Activated B cell treated with CpG ODN at 0.5 μM for 24 hours (primary cell): Measurements from ENCODE around the gene REV3L. TPM values are rescaled to one million over a fixed set of nuclear protein-coding genes. Genes with fewer than 3 reads are reported as not detected.

Source experiments
- ATAC-seq: fragments of 200-7000 bp; cut with Tn5 transposase; one replicate; pipeline ENCODE4 v1.10.0; 2021; ENCODE audit warnings: low read depth, mild to moderate bottlenecking, moderate library complexity
- CTCF ChIA-PET: fragments of 350-600 bp; sonication (Branson Sonifier 250); formaldehyde crosslinking; loops from one replicate; lab custom pipeline; 2021; ENCODE audit warnings: antibody characterized with exemption; lab: Charles Lee
- POLR2A ChIA-PET: fragments of 350-600 bp; sonication (Branson Sonifier 250); formaldehyde crosslinking; loops from one replicate; lab custom pipeline; 2021; ENCODE audit warnings: antibody characterized with exemption; lab: Charles Lee
- DNase-seq: peaks from one replicate; pipeline ENCODE4 v3.0.0; 2022
- H3K27ac Mint-ChIP-seq: one replicate; pipeline ENCODE4 v1.8.0; 2020; ENCODE audit warnings: mixed read lengths
- H3K27me3 Mint-ChIP-seq: one replicate; pipeline ENCODE4 v1.8.0; 2021; ENCODE audit warnings: mixed read lengths
- H3K36me3 Mint-ChIP-seq: one replicate; pipeline ENCODE4 v1.8.0; 2021; ENCODE audit warnings: low read depth, mixed read lengths
- H3K4me1 Mint-ChIP-seq: one replicate; pipeline ENCODE4 v1.8.0; 2021; ENCODE audit warnings: mixed read lengths
- H3K4me3 Mint-ChIP-seq: one replicate; pipeline ENCODE4 v1.8.0; 2020; ENCODE audit warnings: mild to moderate bottlenecking, mixed read lengths
- H3K9me3 Mint-ChIP-seq: one replicate; pipeline ENCODE4 v1.8.0; 2020; ENCODE audit warnings: mixed read lengths
- intact Hi-C: fragments of 100-400 bp; cut with micrococcal nuclease; formaldehyde crosslinking; loops from one replicate; pipeline ENCODE4 v1.15.1; 2024
- total RNA-seq: library from RNA; stranded (reverse); gene quantifications from 2 replicates; pipeline ENCODE4 v1.2.3, GENCODE V29; 2022
- TF ChIP-seq, protein P1 (sequence below): fragments of 200-600 bp; IDR thresholded peaks from one replicate; pipeline ENCODE4 v1.8.0; 2022; ENCODE audit warnings: antibody characterized with exemption, mild to moderate bottlenecking

The REV3L gene
- total RNA-seq, 1 donor from 2014 or later = 20.0 TPM

DNA sequence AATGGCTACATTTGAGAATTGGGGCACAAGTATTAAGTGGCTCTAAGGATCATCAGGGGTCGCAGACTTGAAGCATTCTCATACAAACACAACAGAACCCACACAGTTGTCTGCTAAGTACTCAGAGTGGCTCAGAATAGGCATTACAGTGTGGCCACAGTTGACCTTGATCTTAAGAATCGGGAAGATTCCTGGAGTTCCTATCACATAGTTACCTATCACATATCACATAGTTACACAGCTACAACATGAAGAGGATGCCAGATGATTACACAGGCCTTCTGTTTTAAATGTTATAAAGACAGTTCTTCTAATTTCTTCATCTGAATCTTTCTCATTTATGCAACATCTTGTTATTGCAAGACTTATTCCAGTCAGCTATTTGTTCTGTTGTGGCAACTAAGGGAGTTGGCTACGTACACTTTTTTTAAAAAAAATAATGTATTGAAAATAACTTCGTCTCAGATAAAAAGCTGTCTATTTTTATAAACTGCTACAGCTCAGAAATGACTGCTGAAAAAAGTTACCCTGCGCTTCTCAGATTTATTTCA, 129.0 kb downstream of the REV3L start:
- POLR2A ChIA-PET = no interaction called here
- no peaks in the 10 kb centered on the region for H3K4me1 Mint-ChIP-seq
- H3K4me3 Mint-ChIP-seq = no peak overlapping the region
- TF ChIP-seq, protein P1, sequence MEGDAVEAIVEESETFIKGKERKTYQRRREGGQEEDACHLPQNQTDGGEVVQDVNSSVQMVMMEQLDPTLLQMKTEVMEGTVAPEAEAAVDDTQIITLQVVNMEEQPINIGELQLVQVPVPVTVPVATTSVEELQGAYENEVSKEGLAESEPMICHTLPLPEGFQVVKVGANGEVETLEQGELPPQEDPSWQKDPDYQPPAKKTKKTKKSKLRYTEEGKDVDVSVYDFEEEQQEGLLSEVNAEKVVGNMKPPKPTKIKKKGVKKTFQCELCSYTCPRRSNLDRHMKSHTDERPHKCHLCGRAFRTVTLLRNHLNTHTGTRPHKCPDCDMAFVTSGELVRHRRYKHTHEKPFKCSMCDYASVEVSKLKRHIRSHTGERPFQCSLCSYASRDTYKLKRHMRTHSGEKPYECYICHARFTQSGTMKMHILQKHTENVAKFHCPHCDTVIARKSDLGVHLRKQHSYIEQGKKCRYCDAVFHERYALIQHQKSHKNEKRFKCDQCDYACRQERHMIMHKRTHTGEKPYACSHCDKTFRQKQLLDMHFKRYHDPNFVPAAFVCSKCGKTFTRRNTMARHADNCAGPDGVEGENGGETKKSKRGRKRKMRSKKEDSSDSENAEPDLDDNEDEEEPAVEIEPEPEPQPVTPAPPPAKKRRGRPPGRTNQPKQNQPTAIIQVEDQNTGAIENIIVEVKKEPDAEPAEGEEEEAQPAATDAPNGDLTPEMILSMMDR = no peak
- H3K9me3 Mint-ChIP-seq = no peaks in the 10 kb centered on the region
- CTCF ChIA-PET = no interaction called here
- H3K27me3 Mint-ChIP-seq = no peaks in the 10 kb centered on the region
- H3K27ac Mint-ChIP-seq = no peak overlapping the region
- ATAC-seq = no peak
- H3K36me3 Mint-ChIP-seq = peaks cover 64% of the 10 kb centered on the region
- no peak for DNase-seq
- intact Hi-C loops = loop anchor here (2.0 kb wide), 1 partner anchor 47 kb away; no protein-coding TSS in a partner anchor

- TF ChIP-seq, protein P1 = no peak
Observed at GRCh38 chr6:111347589-111347988, 135.4 kb downstream of the REV3L start.

DNA sequence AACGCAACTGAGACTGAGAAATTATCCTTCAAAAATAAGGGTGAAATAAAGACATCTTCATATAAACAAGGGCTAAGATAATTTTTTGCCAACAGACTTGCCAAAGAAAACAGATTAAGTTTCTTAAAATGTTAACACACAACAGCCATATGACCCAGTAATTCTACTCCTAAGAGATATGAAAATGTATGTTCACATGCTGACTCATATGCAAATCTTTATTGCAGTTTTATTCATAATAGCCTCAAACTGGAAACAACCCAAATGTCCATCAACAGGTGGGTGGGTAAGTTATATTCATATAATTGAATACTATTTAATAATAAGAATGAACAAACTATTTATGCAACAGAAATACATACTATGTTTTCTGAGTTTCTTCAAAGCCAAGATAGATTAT, 140.1 kb downstream of the REV3L start:
- Mint-ChIP-seq H3K27ac (no peak overlapping the region), H3K9me3 (no peaks in the 10 kb centered on the region), H3K4me3 (no peak overlapping the region), H3K27me3 (no peaks in the 10 kb centered on the region), H3K36me3 (peaks cover 46% of the 10 kb centered on the region), H3K4me1 (peaks cover 7% of the 10 kb centered on the region)
- ATAC-seq (peak; percentile 31), DNase-seq (no peak)
- TF ChIP-seq, protein P1 = no peak
- ChIA-PET POLR2A (no interaction called here), CTCF (no interaction called here)
- intact Hi-C loops = no loop called here

More at GRCh38 chr6:111347589-111347988, 135.4 kb downstream of the REV3L start:
- peaks cover 3% of the 10 kb centered on the region for H3K4me1 Mint-ChIP-seq
- H3K9me3 Mint-ChIP-seq = no peaks in the 10 kb centered on the region
- no peak for DNase-seq
- no peak overlapping the region for H3K27ac Mint-ChIP-seq
- CTCF ChIA-PET = interaction anchor here (1.5 kb wide), 1 partner anchor 131 kb away, joined by 4 read pairs; no protein-coding TSS in a partner anchor
- intact Hi-C loops = no loop called here
- no peaks in the 10 kb centered on the region for H3K27me3 Mint-ChIP-seq
- no peak for ATAC-seq
- peaks cover 60% of the 10 kb centered on the region for H3K36me3 Mint-ChIP-seq
- POLR2A ChIA-PET = no interaction called here
- no peak overlapping the region for H3K4me3 Mint-ChIP-seq

DNA sequence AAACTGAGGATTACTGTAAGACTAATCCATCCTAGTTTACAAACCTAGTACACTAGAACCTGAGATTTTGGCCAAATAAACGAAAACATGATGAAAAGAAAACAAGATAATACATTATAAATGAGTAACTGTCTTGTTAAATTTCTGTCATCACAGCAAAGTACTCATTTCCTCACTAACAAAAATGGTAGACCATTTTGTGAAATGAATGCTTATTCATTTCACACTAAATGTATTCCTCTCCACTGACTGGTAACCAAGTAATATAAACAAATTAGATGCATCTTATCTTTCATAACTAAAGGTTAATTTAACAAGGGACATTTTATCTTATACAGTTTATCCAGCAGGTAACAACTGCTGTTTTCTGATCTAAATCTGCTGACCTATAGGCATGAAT, 143.7 kb downstream of the REV3L start:
- Mint-ChIP-seq H3K27me3 (no peaks in the 10 kb centered on the region), H3K4me1 (peaks cover 7% of the 10 kb centered on the region), H3K36me3 (peaks cover 38% of the 10 kb centered on the region), H3K9me3 (no peaks in the 10 kb centered on the region), H3K27ac (no peak overlapping the region), H3K4me3 (no peak overlapping the region)
- CTCF ChIA-PET = no interaction called here
- no peak for DNase-seq
- intact Hi-C loops = no loop called here
- TF ChIP-seq, protein P1 = no peak
- POLR2A ChIA-PET = no interaction called here
- no peak for ATAC-seq

GRCh38 chr6:111338843-111339242, 144.2 kb downstream of the REV3L start:
- no peak for DNase-seq
- intact Hi-C loops = no loop called here
- Mint-ChIP-seq H3K4me3 (no peak overlapping the region), H3K9me3 (no peaks in the 10 kb centered on the region), H3K36me3 (peaks cover 35% of the 10 kb centered on the region), H3K27me3 (no peaks in the 10 kb centered on the region), H3K27ac (no peak overlapping the region), H3K4me1 (peaks cover 7% of the 10 kb centered on the region)
- CTCF ChIA-PET = no interaction called here
- TF ChIP-seq, protein P1 = no peak
- ATAC-seq = peak; percentile 37
- POLR2A ChIA-PET = no interaction called here
